ENCODE measurements around the gene EPHB1.

Gene EPHB1

DNA sequence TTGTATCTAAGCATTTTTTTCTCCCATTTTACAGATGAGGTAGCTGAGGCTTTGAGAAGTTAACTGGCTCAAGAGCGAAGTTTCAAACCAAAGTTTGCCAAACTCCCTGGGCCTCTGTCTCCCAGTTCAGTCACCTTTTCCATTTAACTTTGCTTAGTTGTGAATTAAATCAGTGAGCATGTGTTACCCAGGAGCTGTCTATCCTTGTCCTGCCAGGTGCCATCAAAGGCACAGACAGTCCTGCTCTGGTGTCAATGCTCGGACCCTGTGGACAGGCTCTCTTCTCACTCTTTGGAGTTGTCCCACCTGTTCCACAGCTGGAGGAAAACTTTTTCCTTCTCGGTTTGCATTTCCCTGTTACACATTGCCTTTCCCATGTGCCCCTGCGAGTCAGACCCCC lies 8.6 kb downstream of the EPHB1 start:
- H3K9me3 ChIP-seq (ENCODE audit: control insufficient read depth in 5 of 5, low read length in 5 of 5) = no peaks in the 10 kb centered on the region
- H3K27ac ChIP-seq (ENCODE audit: low read depth, low read length) = no peak overlapping the region
- no peaks in the 10 kb centered on the region for H3K36me3 ChIP-seq (ENCODE audit: control insufficient read depth in 5 of 5, insufficient read depth in 5 of 5, low read length in 5 of 5)
- H3K4me1 ChIP-seq (ENCODE audit: control insufficient read depth in 5 of 5, insufficient read depth in 5 of 5, low read length in 5 of 5) = peaks cover 0 to 9% (median 6%) of the 10 kb centered on the region in 5 donors
- H3K4me3 ChIP-seq (ENCODE audit: low read depth in 1 of 5, low read length in 5 of 5) = no peak overlapping the region
- H3K9ac ChIP-seq (ENCODE audit: low read length in 5 of 5) = no peak overlapping the region
- H3K27me3 ChIP-seq (ENCODE audit: control insufficient read depth in 5 of 5, insufficient read depth in 4 of 5, low read length in 5 of 5) = peaks cover 0 to under 1% (median 0%) of the 10 kb centered on the region in 5 donors

DNA sequence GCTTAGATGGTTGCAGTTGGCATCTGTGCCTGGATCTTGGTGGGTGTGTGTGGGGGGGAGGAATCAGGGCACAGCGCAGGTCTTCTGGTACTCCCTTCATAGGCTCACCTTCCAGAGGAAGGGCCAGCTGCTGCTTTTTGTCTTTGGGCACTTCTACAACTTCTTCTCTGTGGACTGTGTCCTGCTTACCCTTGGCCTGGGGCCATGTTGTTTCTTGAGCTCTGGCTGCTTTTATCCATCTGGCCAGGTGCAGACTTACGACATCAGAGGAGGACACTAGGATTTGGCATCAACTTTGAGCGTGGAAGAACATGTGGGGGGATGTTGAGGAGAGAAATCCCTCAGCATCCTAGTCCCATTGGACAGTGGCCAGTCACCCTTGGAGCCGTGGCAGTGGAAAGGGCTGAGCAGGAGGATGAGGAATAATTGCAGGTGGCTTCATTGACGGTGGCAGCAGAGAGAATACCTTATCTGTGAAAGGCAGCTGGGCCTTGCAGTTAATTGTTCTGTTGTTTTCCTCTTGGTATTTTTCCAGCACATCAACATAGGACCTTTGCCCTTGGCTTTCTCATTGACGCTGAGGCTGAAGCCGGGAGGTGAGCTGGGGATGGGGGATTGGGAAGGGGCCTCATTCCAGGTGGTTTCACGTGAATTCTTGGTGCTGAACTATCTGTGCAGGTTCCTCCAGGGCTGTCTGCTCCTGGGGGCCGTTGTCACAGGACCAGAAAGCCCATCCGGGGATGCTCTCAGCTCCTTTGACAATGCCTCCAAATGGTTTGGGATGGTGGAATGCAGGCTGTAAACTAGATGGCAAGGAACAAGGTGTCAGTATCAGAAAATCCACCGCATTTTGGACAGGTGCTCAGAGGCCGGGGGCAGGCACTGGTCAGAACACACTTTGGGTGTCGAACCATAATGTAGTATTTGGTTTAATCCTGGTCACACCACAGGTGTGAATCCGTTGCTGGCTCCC lies 9.7 kb downstream of the EPHB1 start:
- no peak overlapping the region for H3K9ac ChIP-seq (ENCODE audit: low read length in 5 of 5)
- H3K4me1 ChIP-seq (ENCODE audit: control insufficient read depth in 5 of 5, insufficient read depth in 5 of 5, low read length in 5 of 5) = peaks cover 0 to 3% (median 0%) of the 10 kb centered on the region in 5 donors
- H3K27ac ChIP-seq (ENCODE audit: low read depth, low read length) = no peak overlapping the region
- H3K9me3 ChIP-seq (ENCODE audit: control insufficient read depth in 5 of 5, low read length in 5 of 5) = no peaks in the 10 kb centered on the region
- H3K4me3 ChIP-seq (ENCODE audit: low read depth in 1 of 5, low read length in 5 of 5) = no peak overlapping the region
- H3K36me3 ChIP-seq (ENCODE audit: control insufficient read depth in 5 of 5, insufficient read depth in 5 of 5, low read length in 5 of 5) = no peaks in the 10 kb centered on the region
- no peaks in the 10 kb centered on the region for H3K27me3 ChIP-seq (ENCODE audit: control insufficient read depth in 5 of 5, insufficient read depth in 4 of 5, low read length in 5 of 5)

DNA sequence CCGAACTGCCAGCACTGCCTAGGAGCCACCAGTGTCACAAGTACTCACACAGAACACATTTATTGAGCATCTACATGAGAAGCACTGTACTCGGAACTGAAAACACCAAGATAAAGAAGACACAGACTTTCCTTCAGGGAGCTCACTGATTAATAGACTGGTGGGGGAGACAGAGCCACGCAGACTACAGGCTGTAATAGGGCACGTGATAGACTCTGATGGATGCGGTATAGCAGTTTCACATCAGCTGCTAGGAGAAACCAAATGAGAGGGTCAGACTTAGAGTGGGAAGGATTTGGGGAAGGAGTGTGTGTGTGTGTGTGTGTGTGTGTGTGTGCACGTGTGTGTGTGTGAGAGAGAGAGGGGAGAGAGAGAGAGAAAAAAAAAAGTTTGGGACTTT lies 12.1 kb downstream of the EPHB1 start:
- Histone ChIP-seq H3K27me3 (ENCODE audit: control insufficient read depth in 5 of 5, insufficient read depth in 4 of 5, low read length in 5 of 5) (no peaks in the 10 kb centered on the region), H3K27ac (ENCODE audit: low read depth, low read length) (no peak overlapping the region), H3K9ac (ENCODE audit: low read length in 5 of 5) (no peak overlapping the region), H3K36me3 (ENCODE audit: control insufficient read depth in 5 of 5, insufficient read depth in 5 of 5, low read length in 5 of 5) (no peaks in the 10 kb centered on the region), H3K4me1 (ENCODE audit: control insufficient read depth in 5 of 5, insufficient read depth in 5 of 5, low read length in 5 of 5) (peaks cover 0 to 3% (median 0%) of the 10 kb centered on the region in 5 donors), H3K4me3 (ENCODE audit: low read depth in 1 of 5, low read length in 5 of 5) (no peak overlapping the region), H3K9me3 (ENCODE audit: control insufficient read depth in 5 of 5, low read length in 5 of 5) (no peaks in the 10 kb centered on the region)

DNA sequence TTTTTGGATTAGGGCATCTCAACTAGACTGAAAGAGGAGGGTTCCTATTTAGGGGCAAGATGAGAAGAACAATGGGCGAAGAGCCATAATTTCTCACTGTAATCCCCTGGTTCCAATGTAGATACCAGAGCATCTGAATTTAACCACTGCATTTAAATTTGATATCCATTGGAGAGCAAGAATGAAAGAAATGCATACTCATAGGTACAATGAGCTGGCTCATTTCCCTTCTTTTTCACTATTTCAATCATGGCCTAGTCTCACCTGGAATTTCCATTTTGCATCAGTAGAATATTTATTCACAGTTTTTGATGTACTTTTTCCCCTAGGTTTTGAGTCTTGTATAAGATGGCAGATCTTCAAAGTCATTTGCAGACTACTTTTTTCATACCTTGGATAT lies 13.8 kb downstream of the EPHB1 start:
- H3K9me3 ChIP-seq (ENCODE audit: control insufficient read depth in 5 of 5, low read length in 5 of 5) = no peaks in the 10 kb centered on the region
- no peaks in the 10 kb centered on the region for H3K36me3 ChIP-seq (ENCODE audit: control insufficient read depth in 5 of 5, insufficient read depth in 5 of 5, low read length in 5 of 5)
- no peak overlapping the region for H3K27ac ChIP-seq (ENCODE audit: low read depth, low read length)
- H3K4me3 ChIP-seq (ENCODE audit: low read depth in 1 of 5, low read length in 5 of 5) = no peak overlapping the region
- H3K9ac ChIP-seq (ENCODE audit: low read length in 5 of 5) = no peak overlapping the region
- no peaks in the 10 kb centered on the region for H3K27me3 ChIP-seq (ENCODE audit: control insufficient read depth in 5 of 5, insufficient read depth in 4 of 5, low read length in 5 of 5)
- H3K4me1 ChIP-seq (ENCODE audit: control insufficient read depth in 5 of 5, insufficient read depth in 5 of 5, low read length in 5 of 5) = peaks cover 0 to 3% (median 0%) of the 10 kb centered on the region in 5 donors

DNA sequence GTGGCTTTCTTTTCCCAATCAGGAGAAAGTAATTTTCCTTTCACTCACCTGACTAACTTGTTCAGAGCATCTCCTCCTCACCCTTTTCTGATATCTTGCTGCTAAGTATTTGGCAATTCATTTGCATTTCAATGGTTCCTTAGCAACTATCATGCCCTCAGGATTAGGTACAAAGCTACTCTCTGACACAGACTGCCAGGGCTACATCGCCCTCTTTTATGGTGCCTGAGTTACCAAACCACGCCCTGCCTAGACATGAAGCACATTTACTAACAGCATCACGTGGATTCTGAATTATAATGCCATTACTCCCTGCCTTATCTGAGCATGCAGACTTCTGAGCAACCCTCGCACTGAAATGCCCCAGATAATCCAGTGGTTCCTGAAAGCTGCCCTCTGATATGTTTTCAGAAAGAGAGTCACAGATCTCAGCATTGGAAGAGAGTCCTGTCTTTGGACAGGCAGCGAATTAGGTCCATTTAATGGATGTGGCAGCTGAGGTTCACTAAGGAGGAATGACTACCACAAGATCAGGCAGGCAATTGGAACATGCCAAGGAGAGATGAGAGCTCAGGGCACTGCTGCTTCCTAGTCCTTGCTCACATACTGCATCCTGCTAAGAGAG lies 14.5 kb downstream of the EPHB1 start:
- no peaks in the 10 kb centered on the region for H3K27me3 ChIP-seq (ENCODE audit: control insufficient read depth in 5 of 5, insufficient read depth in 4 of 5, low read length in 5 of 5)
- no peak overlapping the region for H3K27ac ChIP-seq (ENCODE audit: low read depth, low read length)
- no peak overlapping the region for H3K4me3 ChIP-seq (ENCODE audit: low read depth in 1 of 5, low read length in 5 of 5)
- H3K4me1 ChIP-seq (ENCODE audit: control insufficient read depth in 5 of 5, insufficient read depth in 5 of 5, low read length in 5 of 5) = peaks cover 0 to under 1% (median 0%) of the 10 kb centered on the region in 5 donors
- H3K9ac ChIP-seq (ENCODE audit: low read length in 5 of 5) = no peak overlapping the region
- no peaks in the 10 kb centered on the region for H3K9me3 ChIP-seq (ENCODE audit: control insufficient read depth in 5 of 5, low read length in 5 of 5)
- no peaks in the 10 kb centered on the region for H3K36me3 ChIP-seq (ENCODE audit: control insufficient read depth in 5 of 5, insufficient read depth in 5 of 5, low read length in 5 of 5)

DNA sequence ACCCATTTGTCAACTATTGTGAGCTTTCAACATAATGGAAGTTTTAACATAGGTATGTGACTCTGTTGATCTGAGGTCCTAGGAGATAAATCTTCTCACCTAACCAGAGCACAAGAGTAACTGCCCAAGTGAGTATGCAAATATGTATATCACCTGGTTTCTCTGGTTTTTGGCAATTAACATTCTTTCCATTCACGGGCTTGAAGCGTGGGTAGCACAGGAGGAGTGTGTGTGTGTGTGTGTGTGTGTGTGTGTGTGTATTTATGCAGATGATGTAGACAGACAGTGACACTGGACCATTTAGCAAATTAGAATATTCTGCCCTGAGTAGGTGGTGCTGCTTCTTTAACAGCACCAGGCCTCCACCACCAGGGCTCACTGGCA lies 15.0 kb downstream of the EPHB1 start:
- H3K4me1 ChIP-seq (ENCODE audit: control insufficient read depth in 5 of 5, insufficient read depth in 5 of 5, low read length in 5 of 5) = no peaks in the 10 kb centered on the region
- H3K27me3 ChIP-seq (ENCODE audit: control insufficient read depth in 5 of 5, insufficient read depth in 4 of 5, low read length in 5 of 5) = no peaks in the 10 kb centered on the region
- no peaks in the 10 kb centered on the region for H3K36me3 ChIP-seq (ENCODE audit: control insufficient read depth in 5 of 5, insufficient read depth in 5 of 5, low read length in 5 of 5)
- no peaks in the 10 kb centered on the region for H3K9me3 ChIP-seq (ENCODE audit: control insufficient read depth in 5 of 5, low read length in 5 of 5)
- no peak overlapping the region for H3K9ac ChIP-seq (ENCODE audit: low read length in 5 of 5)
- H3K27ac ChIP-seq (ENCODE audit: low read depth, low read length) = no peak overlapping the region
- no peak overlapping the region for H3K4me3 ChIP-seq (ENCODE audit: low read depth in 1 of 5, low read length in 5 of 5)

DNA sequence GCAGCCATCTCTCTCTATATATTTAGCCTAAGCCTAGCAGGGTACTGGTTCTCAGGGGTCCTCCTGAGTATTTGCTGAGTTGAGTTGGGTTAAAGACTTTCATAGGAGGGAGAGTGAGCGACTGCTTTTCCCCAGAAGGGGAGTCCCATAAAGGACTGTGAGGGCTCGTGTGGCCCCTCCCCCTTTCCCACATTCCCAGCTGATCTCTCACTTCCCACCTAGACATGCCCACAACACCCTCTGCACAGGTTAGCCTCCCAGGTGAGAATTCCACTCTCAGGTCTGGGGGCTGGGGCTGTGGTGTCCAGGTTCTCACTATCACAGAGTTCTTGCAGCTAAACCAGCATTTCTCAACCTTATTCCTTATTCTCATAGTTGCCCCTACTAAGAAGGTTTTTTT lies 15.8 kb downstream of the EPHB1 start:
- Histone ChIP-seq H3K27ac (ENCODE audit: low read depth, low read length) (no peak overlapping the region), H3K4me1 (ENCODE audit: control insufficient read depth in 5 of 5, insufficient read depth in 5 of 5, low read length in 5 of 5) (no peaks in the 10 kb centered on the region), H3K4me3 (ENCODE audit: low read depth in 1 of 5, low read length in 5 of 5) (no peak overlapping the region), H3K9ac (ENCODE audit: low read length in 5 of 5) (no peak overlapping the region), H3K36me3 (ENCODE audit: control insufficient read depth in 5 of 5, insufficient read depth in 5 of 5, low read length in 5 of 5) (no peaks in the 10 kb centered on the region), H3K9me3 (ENCODE audit: control insufficient read depth in 5 of 5, low read length in 5 of 5) (no peaks in the 10 kb centered on the region), H3K27me3 (ENCODE audit: control insufficient read depth in 5 of 5, insufficient read depth in 4 of 5, low read length in 5 of 5) (no peaks in the 10 kb centered on the region)

DNA sequence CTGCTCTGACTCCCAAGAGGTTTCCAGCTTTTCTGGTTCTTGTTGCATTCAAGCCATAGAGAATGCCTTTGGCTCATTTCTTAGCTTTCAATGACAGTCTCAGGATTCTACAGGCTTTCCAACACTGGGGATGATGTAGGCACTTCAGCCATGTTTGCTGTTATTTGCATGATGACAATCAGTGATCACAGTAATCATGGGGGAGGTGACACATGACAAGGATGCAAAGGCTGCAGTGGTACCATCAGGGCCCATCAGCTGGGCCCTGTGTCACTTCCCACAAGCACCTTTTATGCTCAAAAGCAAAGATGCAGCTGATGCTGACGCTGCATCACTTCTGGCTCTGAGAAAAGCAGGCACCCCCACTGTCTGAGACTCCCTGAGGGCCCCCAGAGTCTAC lies 18.6 kb downstream of the EPHB1 start:
- no peak overlapping the region for H3K9ac ChIP-seq (ENCODE audit: low read length in 5 of 5)
- H3K27ac ChIP-seq (ENCODE audit: low read depth, low read length) = no peak overlapping the region
- no peaks in the 10 kb centered on the region for H3K36me3 ChIP-seq (ENCODE audit: control insufficient read depth in 5 of 5, insufficient read depth in 5 of 5, low read length in 5 of 5)
- H3K27me3 ChIP-seq (ENCODE audit: control insufficient read depth in 5 of 5, insufficient read depth in 4 of 5, low read length in 5 of 5) = no peaks in the 10 kb centered on the region
- no peaks in the 10 kb centered on the region for H3K4me1 ChIP-seq (ENCODE audit: control insufficient read depth in 5 of 5, insufficient read depth in 5 of 5, low read length in 5 of 5)
- no peak overlapping the region for H3K4me3 ChIP-seq (ENCODE audit: low read depth in 1 of 5, low read length in 5 of 5)
- no peaks in the 10 kb centered on the region for H3K9me3 ChIP-seq (ENCODE audit: control insufficient read depth in 5 of 5, low read length in 5 of 5)

DNA sequence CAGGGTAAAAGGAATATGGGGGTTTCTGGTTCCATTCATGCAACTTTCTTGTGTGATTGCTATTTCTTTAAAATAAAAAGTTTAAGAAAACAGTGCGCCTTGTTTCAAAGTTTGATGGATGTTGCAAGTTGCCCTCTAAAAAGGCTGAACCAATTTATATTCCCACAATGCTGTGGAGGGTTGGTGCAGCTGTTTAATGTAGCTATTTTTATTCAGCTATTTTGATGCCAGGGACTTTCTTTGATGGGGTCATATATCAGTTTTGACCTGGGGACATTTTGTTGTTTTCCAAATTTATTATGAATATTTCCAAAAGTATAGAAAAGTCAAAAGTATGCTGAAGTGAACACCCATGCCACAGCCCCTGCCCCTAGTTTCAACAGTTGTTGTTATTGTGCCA lies 20.5 kb downstream of the EPHB1 start:
- Histone ChIP-seq H3K4me3 (ENCODE audit: low read depth in 1 of 5, low read length in 5 of 5) (no peak overlapping the region), H3K9ac (ENCODE audit: low read length in 5 of 5) (no peak overlapping the region), H3K4me1 (ENCODE audit: control insufficient read depth in 5 of 5, insufficient read depth in 5 of 5, low read length in 5 of 5) (no peaks in the 10 kb centered on the region), H3K36me3 (ENCODE audit: control insufficient read depth in 5 of 5, insufficient read depth in 5 of 5, low read length in 5 of 5) (no peaks in the 10 kb centered on the region), H3K9me3 (ENCODE audit: control insufficient read depth in 5 of 5, low read length in 5 of 5) (no peaks in the 10 kb centered on the region), H3K27me3 (ENCODE audit: control insufficient read depth in 5 of 5, insufficient read depth in 4 of 5, low read length in 5 of 5) (no peaks in the 10 kb centered on the region), H3K27ac (ENCODE audit: low read depth, low read length) (no peak overlapping the region)

DNA sequence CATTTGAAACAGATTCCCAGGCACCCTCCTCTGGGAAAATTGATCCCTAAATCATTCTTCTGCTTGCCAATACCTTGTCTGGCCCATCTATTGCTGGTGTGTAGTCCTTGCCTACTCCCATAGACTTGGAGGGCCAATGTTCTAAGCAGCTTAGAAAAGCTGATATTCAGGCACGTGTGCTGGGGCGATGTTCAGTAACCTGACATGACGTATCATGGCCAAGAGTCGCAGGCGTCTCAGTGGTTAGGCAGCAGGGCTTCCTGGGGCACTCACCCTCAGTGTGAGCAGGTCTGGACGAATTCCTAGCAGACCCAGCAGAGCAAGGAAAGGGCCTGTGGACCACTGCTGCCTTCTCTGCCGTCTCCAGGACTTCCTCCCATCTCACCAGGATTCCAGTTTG lies 21.6 kb downstream of the EPHB1 start:
- Histone ChIP-seq H3K9ac (ENCODE audit: low read length in 5 of 5) (no peak overlapping the region), H3K4me1 (ENCODE audit: control insufficient read depth in 5 of 5, insufficient read depth in 5 of 5, low read length in 5 of 5) (no peaks in the 10 kb centered on the region), H3K27ac (ENCODE audit: low read depth, low read length) (no peak overlapping the region), H3K27me3 (ENCODE audit: control insufficient read depth in 5 of 5, insufficient read depth in 4 of 5, low read length in 5 of 5) (no peaks in the 10 kb centered on the region), H3K9me3 (ENCODE audit: control insufficient read depth in 5 of 5, low read length in 5 of 5) (no peaks in the 10 kb centered on the region), H3K4me3 (ENCODE audit: low read depth in 1 of 5, low read length in 5 of 5) (no peak overlapping the region), H3K36me3 (ENCODE audit: control insufficient read depth in 5 of 5, insufficient read depth in 5 of 5, low read length in 5 of 5) (no peaks in the 10 kb centered on the region)

All from subcutaneous abdominal adipose tissue (tissue), 5 donors.